Ectodermal cell (in vitro differentiated cells): ENCODE data around the gene CHRDL2.
"Not testable (repeated sequence)": the region's sequence is repeated elsewhere in the genome, so short reads cannot be mapped to it uniquely, and the experiment has no call there.

ENCODE experiments used
- H3K27ac ChIP-seq: 2 replicates; pipeline ENCODE4 v1.7.0; 2013; ENCODE audit warnings: mild to moderate bottlenecking, low read depth, low read length; ENCODE audit not compliant: insufficient read depth, poor library complexity, severe bottlenecking
- H3K27me3 ChIP-seq: 2 replicates; pipeline ENCODE4 v1.7.0; 2013; ENCODE audit warnings: mild to moderate bottlenecking, low read length; ENCODE audit not compliant: insufficient read depth, control insufficient read depth, poor library complexity, severe bottlenecking
- H3K36me3 ChIP-seq: one replicate; pipeline ENCODE4 v1.7.0; 2013; ENCODE audit warnings: low read length; ENCODE audit not compliant: control insufficient read depth, insufficient read depth
- H3K4me1 ChIP-seq: one replicate; pipeline ENCODE4 v1.7.0; 2013; ENCODE audit warnings: low read length; ENCODE audit not compliant: control insufficient read depth, insufficient read depth
- H3K4me3 ChIP-seq: 2 replicates; pipeline ENCODE4 v1.7.0; 2013; ENCODE audit warnings: low read depth, low read length, control low read depth; ENCODE audit not compliant: insufficient read depth
- H3K9me3 ChIP-seq: 2 replicates; pipeline ENCODE4 v1.7.0; 2013; ENCODE audit warnings: mild to moderate bottlenecking, low read length, moderate library complexity; ENCODE audit not compliant: control insufficient read depth
- WGBS, 2 experiments: methylation state at CpG; one replicate each; pipeline ENCODE4 v1.1.7; 2013; ENCODE audit warnings: missing lambda C conversion rate in 2 of 2; 5-methylcytosine and 5-hydroxymethylcytosine counted together

The CHRDL2 gene

GRCh38 chr11:74769055-74769707 lies 38.0 kb upstream of the CHRDL2 start:
- Histone ChIP-seq H3K4me1 (no peaks in the 10 kb centered on the region), H3K9me3 (no peaks in the 10 kb centered on the region), H3K27me3 (no peaks in the 10 kb centered on the region), H3K4me3 (no peak overlapping the region), H3K27ac (no peak overlapping the region), H3K36me3 (no peaks in the 10 kb centered on the region)
- 96 to 100% methylated on average over 1 to 2 of the region's 2 CpGs for WGBS, 2 experiments

- not testable (repeated sequence) for H3K36me3 ChIP-seq, H3K4me1 ChIP-seq, H3K27ac ChIP-seq, H3K4me3 ChIP-seq, H3K9me3 ChIP-seq, H3K27me3 ChIP-seq
- WGBS, 2 experiments, result 91 to 94% methylated on average over 9 of the region's 9 CpGs
Measured at GRCh38 chr11:74768172-74768651, 37.0 kb upstream of the CHRDL2 start.

GRCh38 chr11:74766905-74767304 lies 35.7 kb upstream of the CHRDL2 start:
- Histone ChIP-seq H3K27ac (no peak overlapping the region), H3K4me3 (no peak overlapping the region), H3K9me3 (no peaks in the 10 kb centered on the region), H3K36me3 (no peaks in the 10 kb centered on the region), H3K4me1 (no peaks in the 10 kb centered on the region), H3K27me3 (no peaks in the 10 kb centered on the region)
- 100% methylated on average over 1 of the region's 1 CpG; no CpG with 5 or more reads in 1 of the 2 experiments for WGBS, 2 experiments

- H3K9me3 ChIP-seq, result no peaks in the 10 kb centered on the region
- WGBS, 2 experiments, result 94 to 98% methylated on average over 1 of the region's 1 CpG
- no peak overlapping the region for H3K27ac ChIP-seq
- no peaks in the 10 kb centered on the region for H3K36me3 ChIP-seq
- H3K27me3 ChIP-seq, result no peaks in the 10 kb centered on the region
- no peaks in the 10 kb centered on the region for H3K4me1 ChIP-seq
- H3K4me3 ChIP-seq, result no peak overlapping the region
Measured at GRCh38 chr11:74756571-74756970, 25.3 kb upstream of the CHRDL2 start.

- WGBS, 2 experiments, result 11 to 25% methylated on average over 1 of the region's 1 CpG
- no peaks in the 10 kb centered on the region for H3K9me3 ChIP-seq
- no peaks in the 10 kb centered on the region for H3K36me3 ChIP-seq
- H3K27me3 ChIP-seq, result no peaks in the 10 kb centered on the region
- H3K27ac ChIP-seq, result no peak overlapping the region
- no peaks in the 10 kb centered on the region for H3K4me1 ChIP-seq
- H3K4me3 ChIP-seq, result no peak overlapping the region
Measured at GRCh38 chr11:74755395-74755995, 24.3 kb upstream of the CHRDL2 start.

- 89 to 92% methylated on average over 15 of the region's 15 CpGs for WGBS, 2 experiments
Measured at GRCh38 chr11:74754507-74755252, 23.5 kb upstream of the CHRDL2 start.

GRCh38 chr11:74751303-74751702 lies 20.1 kb upstream of the CHRDL2 start:
- Histone ChIP-seq H3K36me3 (no peaks in the 10 kb centered on the region), H3K27me3 (no peaks in the 10 kb centered on the region), H3K9me3 (no peaks in the 10 kb centered on the region), H3K4me1 (peaks cover 14% of the 10 kb centered on the region), H3K27ac (no peak overlapping the region), H3K4me3 (no peak overlapping the region)
- 100% methylated on average over 2 of the region's 2 CpGs for WGBS, 2 experiments

More at GRCh38 chr11:74754507-74755252, 23.5 kb upstream of the CHRDL2 start:
- H3K4me1 ChIP-seq, result peaks cover 4% of the 10 kb centered on the region
- no peaks in the 10 kb centered on the region for H3K36me3 ChIP-seq
- H3K27me3 ChIP-seq, result no peaks in the 10 kb centered on the region
- H3K4me3 ChIP-seq, result no peak overlapping the region
- no peak overlapping the region for H3K27ac ChIP-seq
- no peaks in the 10 kb centered on the region for H3K9me3 ChIP-seq

GRCh38 chr11:74750598-74750997 lies 19.4 kb upstream of the CHRDL2 start:
- H3K27me3 ChIP-seq, H3K36me3 ChIP-seq, H3K9me3 ChIP-seq, H3K4me3 ChIP-seq, H3K27ac ChIP-seq: not testable (repeated sequence)
- 92% methylated on average over 14 of the region's 14 CpGs for WGBS, 2 experiments
- peaks cover 14% of the 10 kb centered on the region for H3K4me1 ChIP-seq

- H3K36me3 ChIP-seq, result no peaks in the 10 kb centered on the region
- no peaks in the 10 kb centered on the region for H3K27me3 ChIP-seq
- WGBS, 2 experiments, result 39 to 54% methylated on average over 2 of the region's 2 CpGs
- H3K4me3 ChIP-seq, result peak overlapping the region; percentile 72
- H3K27ac ChIP-seq, result no peak overlapping the region
- H3K4me1 ChIP-seq, result peaks cover 14% of the 10 kb centered on the region
- H3K9me3 ChIP-seq, result no peaks in the 10 kb centered on the region
Measured at GRCh38 chr11:74749965-74750296, 18.7 kb upstream of the CHRDL2 start.
